ENCODE measurements around the gene SDC3. TPM values are rescaled to one million over a fixed set of nuclear protein-coding genes. Genes with fewer than 3 reads are reported as not detected.
"Not testable (repeated sequence)": the region's sequence is repeated elsewhere in the genome, so short reads cannot be mapped to it uniquely, and the experiment has no call there.

Gene SDC3
- total and polyA plus RNA-seq, 4 donors = 21.2 to 41.8 (median 23.7) TPM

GRCh38 chr1:30950053-30950452 lies 41.5 kb upstream of the SDC3 start:
- Histone ChIP-seq H3K9me3 (ENCODE audit: control insufficient read depth in 4 of 4, insufficient read depth in 3 of 4, low read length in 3 of 4) (no peaks in the 10 kb centered on the region), H3K27me3 (ENCODE audit: control insufficient read depth in 3 of 3, insufficient read depth in 3 of 3, low read length in 2 of 3) (no peaks in the 10 kb centered on the region), H3K4me3 (no peak overlapping the region), H3K9ac (ENCODE audit: insufficient read depth in 1 of 2, low read length in 2 of 2) (no peak overlapping the region), H3K4me1 (ENCODE audit: control insufficient read depth in 5 of 5, insufficient read depth in 5 of 5, low read length in 5 of 5) (no peaks in the 10 kb centered on the region), H3K36me3 (ENCODE audit: control insufficient read depth in 4 of 4, insufficient read depth in 4 of 4, low read length in 4 of 4) (peaks cover 27 to 57% (median 48%) of the 10 kb centered on the region in 4 donors), H3K27ac (ENCODE audit: low read depth in 1 of 2, low read length in 1 of 2) (no peak overlapping the region)
- ATAC-seq (ENCODE audit: insufficient read depth, low FRiP score) (no peak), DNase-seq (no peak)
- TF ChIP-seq CTCF (IDR thresholded peaks at IDR 0.05; ENCODE audit: control extremely low read depth, extremely low read depth) = no peak
- 95 to 97% methylated on average over 5 of the region's 5 CpGs for whole genome bisulfite sequencing, 2 donors

- H3K4me3 ChIP-seq; H3K27me3 ChIP-seq (ENCODE audit: control insufficient read depth in 3 of 3, insufficient read depth in 3 of 3, low read length in 2 of 3); H3K9me3 ChIP-seq (ENCODE audit: control insufficient read depth in 4 of 4, insufficient read depth in 3 of 4, low read length in 3 of 4); H3K9ac ChIP-seq (ENCODE audit: insufficient read depth in 1 of 2, low read length in 2 of 2); H3K27ac ChIP-seq (ENCODE audit: low read depth in 1 of 2, low read length in 1 of 2); DNase-seq; H3K4me1 ChIP-seq (ENCODE audit: control insufficient read depth in 5 of 5, insufficient read depth in 5 of 5, low read length in 5 of 5); ATAC-seq (ENCODE audit: insufficient read depth, low FRiP score): not testable (repeated sequence)
- 100% methylated on average over 1 of the region's 1 CpG; no CpG with 5 or more reads in 1 of the 2 donors for WGBS, 2 donors
- peaks cover 29 to 57% (median 49%) of the 10 kb centered on the region in 4 donors for H3K36me3 ChIP-seq (ENCODE audit: control insufficient read depth in 4 of 4, insufficient read depth in 4 of 4, low read length in 4 of 4)
Observed at GRCh38 chr1:30949487-30949838, 40.9 kb upstream of the SDC3 start.

GRCh38 chr1:30948813-30949486 lies 40.4 kb upstream of the SDC3 start:
- not testable (repeated sequence) for H3K27ac ChIP-seq (ENCODE audit: low read depth in 1 of 2, low read length in 1 of 2); H3K9me3 ChIP-seq (ENCODE audit: control insufficient read depth in 4 of 4, insufficient read depth in 3 of 4, low read length in 3 of 4); H3K4me3 ChIP-seq; H3K9ac ChIP-seq (ENCODE audit: insufficient read depth in 1 of 2, low read length in 2 of 2); ATAC-seq (ENCODE audit: insufficient read depth, low FRiP score); DNase-seq; H3K27me3 ChIP-seq (ENCODE audit: control insufficient read depth in 3 of 3, insufficient read depth in 3 of 3, low read length in 2 of 3); H3K4me1 ChIP-seq (ENCODE audit: control insufficient read depth in 5 of 5, insufficient read depth in 5 of 5, low read length in 5 of 5)
- 79 to 82% methylated on average over 1 of the region's 5 CpGs for WGBS, 2 donors
- peaks cover 29 to 54% (median 44%) of the 10 kb centered on the region in 4 donors for H3K36me3 ChIP-seq (ENCODE audit: control insufficient read depth in 4 of 4, insufficient read depth in 4 of 4, low read length in 4 of 4)

- peaks cover 27 to 57% (median 41%) of the 10 kb centered on the region in 4 donors for H3K36me3 ChIP-seq (ENCODE audit: control insufficient read depth in 4 of 4, insufficient read depth in 4 of 4, low read length in 4 of 4)
- no peak overlapping the region for H3K27ac ChIP-seq (ENCODE audit: low read depth in 1 of 2, low read length in 1 of 2)
- H3K4me3 ChIP-seq = no peak overlapping the region
- H3K9ac ChIP-seq (ENCODE audit: insufficient read depth in 1 of 2, low read length in 2 of 2) = no peak overlapping the region
- H3K9me3 ChIP-seq (ENCODE audit: control insufficient read depth in 4 of 4, insufficient read depth in 3 of 4, low read length in 3 of 4) = no peaks in the 10 kb centered on the region
- H3K4me1 ChIP-seq (ENCODE audit: control insufficient read depth in 5 of 5, insufficient read depth in 5 of 5, low read length in 5 of 5) = no peaks in the 10 kb centered on the region
- 83 to 92% methylated on average over 3 of the region's 3 CpGs for WGBS, 2 donors
- no peaks in the 10 kb centered on the region for H3K27me3 ChIP-seq (ENCODE audit: control insufficient read depth in 3 of 3, insufficient read depth in 3 of 3, low read length in 2 of 3)
- ATAC-seq (ENCODE audit: insufficient read depth, low FRiP score) (no peak), DNase-seq (no peak)
- TF ChIP-seq CTCF (IDR thresholded peaks at IDR 0.05; ENCODE audit: control extremely low read depth, extremely low read depth) = no peak
Observed at GRCh38 chr1:30948278-30948677, 39.7 kb upstream of the SDC3 start.

Data from lung (tissue), 12 donors.